ES-I3 (cell line): ENCODE results near the gene F11R.
"Not testable (repeated sequence)": the region's sequence is repeated elsewhere in the genome, so short reads cannot be mapped to it uniquely, and the experiment has no call there.

ENCODE experiments used
- H3K36me3 ChIP-seq: 2 replicates; pipeline ENCODE4 v1.6.1; 2013; ENCODE audit warnings: mild to moderate bottlenecking, low read length, control low read depth, moderate library complexity; ENCODE audit not compliant: insufficient read depth
- H3K4me1 ChIP-seq: 2 replicates; pipeline ENCODE4 v1.6.1; 2013; ENCODE audit warnings: mild to moderate bottlenecking, control low read depth, low read length; ENCODE audit not compliant: insufficient read depth
- H3K9ac ChIP-seq: 2 replicates; pipeline ENCODE4 v1.6.1; 2013; ENCODE audit warnings: low read depth, mild to moderate bottlenecking, low read length, moderate library complexity
- H3K9me3 ChIP-seq: 2 replicates; pipeline ENCODE4 v1.6.1; 2013; ENCODE audit warnings: mild to moderate bottlenecking, low read length, moderate library complexity; ENCODE audit not compliant: control insufficient read depth, insufficient read depth

Gene F11R

DNA sequence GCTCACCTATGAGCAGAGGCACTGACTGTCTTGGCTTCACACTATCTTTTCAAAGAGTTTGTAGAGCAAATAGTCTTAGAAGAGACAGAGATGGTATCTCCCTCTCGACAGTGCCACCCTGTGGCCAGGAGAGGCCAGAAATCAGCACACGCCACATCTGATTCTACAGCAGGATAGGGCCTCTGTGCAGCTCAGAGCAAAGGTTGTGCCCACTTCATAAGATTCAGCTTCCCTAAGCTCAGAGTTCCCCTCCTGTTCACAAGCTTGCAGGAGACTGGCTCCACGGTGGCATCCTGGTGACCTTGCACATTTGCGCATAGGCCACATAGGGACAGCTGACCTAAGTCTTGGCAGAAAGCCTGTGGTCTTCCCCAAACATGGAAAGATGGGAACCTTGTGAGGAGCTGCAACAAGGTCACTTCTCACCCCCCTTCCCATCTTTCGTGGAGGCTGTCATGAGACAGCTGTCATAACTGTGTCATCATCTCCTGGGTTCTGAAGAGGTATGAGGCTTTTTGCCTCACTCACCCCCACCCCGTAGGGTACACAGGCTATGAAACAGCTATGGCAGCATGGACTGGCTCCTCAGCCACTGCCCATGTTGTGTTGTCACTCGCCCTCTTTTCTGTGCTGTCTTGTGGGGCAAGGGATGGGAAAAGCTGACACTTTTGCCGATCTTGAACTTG lies 69.4 kb downstream of the F11R start:
- no peaks in the 10 kb centered on the region for H3K9me3 ChIP-seq
- H3K9ac ChIP-seq, result no peak overlapping the region
- H3K36me3 ChIP-seq, result no peaks in the 10 kb centered on the region
- peaks cover 24% of the 10 kb centered on the region for H3K4me1 ChIP-seq

- Histone ChIP-seq H3K9ac (no peak overlapping the region), H3K4me1 (peaks cover 24% of the 10 kb centered on the region), H3K9me3 (no peaks in the 10 kb centered on the region)
Measured at GRCh38 chr1:160950657-160951056, 70.3 kb downstream of the F11R start.

GRCh38 chr1:160949881-160950280 lies 71.1 kb downstream of the F11R start:
- Histone ChIP-seq H3K36me3 (no peaks in the 10 kb centered on the region), H3K4me1 (peaks cover 24% of the 10 kb centered on the region), H3K9me3 (no peaks in the 10 kb centered on the region), H3K9ac (no peak overlapping the region)

More at GRCh38 chr1:160950657-160951056, 70.3 kb downstream of the F11R start:
- H3K36me3 ChIP-seq, result no peaks in the 10 kb centered on the region

GRCh38 chr1:160949216-160949880 lies 71.6 kb downstream of the F11R start:
- not testable (repeated sequence) for H3K36me3 ChIP-seq, H3K9ac ChIP-seq, H3K9me3 ChIP-seq
- peaks cover 24% of the 10 kb centered on the region for H3K4me1 ChIP-seq

DNA sequence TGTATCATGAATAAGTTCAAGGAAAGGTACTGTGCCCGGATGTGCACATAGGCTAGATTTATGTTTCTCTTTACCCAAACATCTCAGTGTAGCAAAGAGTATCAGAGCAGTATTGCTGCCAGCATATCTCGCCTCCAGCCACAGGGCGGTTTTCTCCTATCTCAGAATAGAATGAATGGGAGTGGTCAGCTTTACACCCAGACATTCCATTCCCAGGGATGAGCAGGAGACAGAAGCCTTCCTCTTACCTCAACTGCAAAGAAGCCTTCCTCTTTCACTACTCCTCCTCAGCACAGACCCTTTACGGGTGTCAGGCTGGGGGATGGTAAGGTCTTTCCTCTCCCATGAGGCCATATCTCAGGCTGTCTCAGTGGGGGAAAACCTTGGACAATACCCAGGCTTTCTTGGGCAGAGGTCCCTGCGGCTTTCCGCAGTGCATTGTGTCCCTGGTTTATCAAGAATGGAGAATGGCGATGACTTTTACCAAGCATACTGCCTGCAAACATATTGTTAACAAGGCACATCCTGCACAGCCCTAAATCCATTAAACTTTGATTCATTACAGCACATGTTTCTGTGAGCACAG lies 73.7 kb downstream of the F11R start:
- not testable (repeated sequence) for H3K9me3 ChIP-seq, H3K36me3 ChIP-seq
- peaks cover 18% of the 10 kb centered on the region for H3K4me1 ChIP-seq

GRCh38 chr1:160945881-160946280 lies 75.1 kb downstream of the F11R start:
- H3K4me1 ChIP-seq, result peaks cover 18% of the 10 kb centered on the region
- not testable (repeated sequence) for H3K9me3 ChIP-seq, H3K9ac ChIP-seq, H3K36me3 ChIP-seq

More for the DNA sequence above, 73.7 kb downstream of the F11R start:
- not testable (repeated sequence) for H3K9ac ChIP-seq
